Skin epidermis (tissue), 12 donors: ENCODE data around the gene HPS1.

Experiments used
- H3K27ac ChIP-seq, 21 experiments: fragments of 200-600 bp; sonication (generic) in 11 of 21; one replicate each; pipeline ENCODE4 v1.5.0; 2020; ENCODE audit warnings: mild to moderate bottlenecking in 3 of 21, inconsistent platforms in 2 of 21, moderate library complexity in 2 of 21
- H3K4me3 ChIP-seq, 7 experiments: fragments of 200-600 bp; sonication (generic) in 2 of 7; one replicate each; pipeline ENCODE4 v1.5.0; 2020; ENCODE audit warnings: inconsistent platforms in 2 of 7, mild to moderate bottlenecking in 2 of 7, moderate library complexity in 1 of 7

The HPS1 gene

GRCh38 chr10:98417481-98417959 lies 29.2 kb downstream of the HPS1 start:
- H3K27ac ChIP-seq, result no peak overlapping the region
- no peak overlapping the region for H3K4me3 ChIP-seq

DNA sequence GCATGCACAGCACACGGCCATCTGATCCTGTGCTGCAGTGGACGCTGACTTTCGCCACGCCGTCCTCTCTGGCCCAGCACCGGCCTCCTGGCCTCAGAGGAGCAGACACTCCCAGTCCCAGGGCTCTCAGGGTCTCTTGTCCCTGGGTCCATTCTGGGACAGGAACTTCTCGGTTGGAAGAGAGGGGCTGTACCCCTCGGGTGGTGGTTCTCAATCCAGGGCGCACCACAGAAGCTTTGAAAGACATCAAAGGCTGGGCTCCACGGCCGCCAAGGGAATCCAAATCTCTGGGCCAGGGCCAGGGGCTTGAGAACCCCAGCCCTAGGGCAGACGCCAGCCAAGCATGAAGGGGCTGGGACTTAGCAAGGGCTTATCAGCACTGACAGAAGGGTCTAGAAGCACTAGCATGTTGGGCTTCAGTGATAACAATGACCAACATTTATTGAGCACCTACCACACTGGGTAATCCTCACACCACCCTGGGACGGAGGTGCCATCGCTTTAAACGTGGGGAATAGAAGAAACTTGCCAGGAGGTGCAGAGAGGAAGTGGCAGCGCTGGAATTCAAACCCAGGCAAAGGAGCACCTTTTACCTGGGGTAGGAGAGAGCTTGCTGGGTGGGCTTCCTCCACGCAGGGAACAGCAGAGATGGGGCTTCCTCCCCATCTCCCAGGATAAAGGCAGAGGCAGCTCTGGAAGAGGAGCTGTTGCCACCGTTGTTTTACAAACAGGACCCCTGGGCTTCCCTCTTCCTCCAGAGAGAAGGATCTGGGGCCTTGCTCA lies 29.9 kb downstream of the HPS1 start:
- H3K4me3 ChIP-seq, result no peak overlapping the region
- no peak overlapping the region for H3K27ac ChIP-seq

- Histone ChIP-seq H3K27ac (peak overlapping the region in 11 of 21 experiments; percentile 23 to 89 (median 76)), H3K4me3 (no peak overlapping the region)
Observed at GRCh38 chr10:98415731-98416119, 31.0 kb downstream of the HPS1 start.

DNA sequence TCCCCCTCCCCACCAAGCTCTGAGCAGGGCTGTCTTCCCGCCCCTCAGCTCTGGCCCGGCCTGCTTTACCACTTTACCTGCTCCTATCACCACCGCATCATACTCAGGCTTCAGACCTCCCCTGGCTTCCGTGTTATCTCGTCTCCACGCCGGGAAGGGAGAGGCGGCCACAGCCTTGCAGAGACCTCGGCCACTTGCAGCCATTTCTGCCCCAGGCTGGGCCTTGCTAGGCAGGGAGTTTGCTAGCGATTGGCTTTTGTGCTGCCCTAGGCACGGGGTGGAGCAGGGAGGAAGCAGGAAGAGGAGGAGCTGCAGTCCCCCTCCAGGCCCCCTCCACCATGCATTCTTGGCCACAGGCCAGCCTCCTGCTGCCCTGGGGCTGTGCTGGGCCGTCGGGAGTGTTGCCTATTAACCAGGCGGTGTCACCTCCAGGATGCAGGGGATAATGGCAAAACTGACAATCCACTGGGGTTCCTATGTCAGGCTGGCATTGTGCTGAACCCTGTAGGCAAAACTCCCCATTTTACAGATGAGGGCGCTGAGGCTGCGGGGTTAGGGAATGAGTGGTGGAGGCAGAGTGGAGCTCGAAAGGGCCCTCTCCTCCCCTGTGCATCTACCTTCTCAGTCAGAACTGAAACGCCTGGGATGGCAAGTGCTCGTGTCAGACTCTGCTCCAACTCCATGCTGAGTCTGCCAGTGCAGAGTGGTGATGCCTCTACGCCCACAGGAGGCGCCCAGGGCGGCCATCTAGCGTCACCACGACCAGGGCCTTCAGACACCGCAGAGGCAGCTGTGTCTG lies 31.6 kb downstream of the HPS1 start, which contains the start of gene PYROXD2:
Gene PYROXD2, minus strand, starts transcription at position 251 of the 799 bp plus-strand sequence. Its CDS starts 47 bp downstream, at position 204.
- Histone ChIP-seq H3K27ac (peak within 1 kb of the TSS; percentile 43 to 89 (median 70)), H3K4me3 (peak within 1 kb of the TSS; percentile 16 to 48 (median 38))

DNA sequence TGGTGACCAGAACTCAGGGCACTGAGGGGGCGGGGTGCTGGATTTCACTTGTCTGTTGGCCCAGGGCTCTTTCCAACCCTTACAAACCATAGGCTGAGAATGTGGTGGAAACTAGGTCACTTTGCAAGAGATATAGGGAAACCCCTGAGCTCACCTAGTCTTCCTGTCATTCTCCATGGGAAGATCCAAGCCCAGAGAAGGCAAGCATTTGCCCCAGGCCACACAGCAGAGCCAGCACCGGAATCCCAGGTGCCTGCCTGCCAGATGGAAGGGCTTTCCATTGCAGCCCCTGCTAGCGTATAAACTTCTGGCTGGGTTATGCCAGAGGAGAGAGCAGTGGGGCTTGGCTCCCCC lies 32.2 kb downstream of the HPS1 start:
- Histone ChIP-seq H3K4me3 (peak overlapping the region; percentile 16 to 48 (median 38)), H3K27ac (peak overlapping the region; percentile 23 to 89 (median 70))

- no peak overlapping the region for H3K27ac ChIP-seq
- H3K4me3 ChIP-seq, result no peak overlapping the region
Observed at GRCh38 chr10:98411768-98412167, 35.0 kb downstream of the HPS1 start.

DNA sequence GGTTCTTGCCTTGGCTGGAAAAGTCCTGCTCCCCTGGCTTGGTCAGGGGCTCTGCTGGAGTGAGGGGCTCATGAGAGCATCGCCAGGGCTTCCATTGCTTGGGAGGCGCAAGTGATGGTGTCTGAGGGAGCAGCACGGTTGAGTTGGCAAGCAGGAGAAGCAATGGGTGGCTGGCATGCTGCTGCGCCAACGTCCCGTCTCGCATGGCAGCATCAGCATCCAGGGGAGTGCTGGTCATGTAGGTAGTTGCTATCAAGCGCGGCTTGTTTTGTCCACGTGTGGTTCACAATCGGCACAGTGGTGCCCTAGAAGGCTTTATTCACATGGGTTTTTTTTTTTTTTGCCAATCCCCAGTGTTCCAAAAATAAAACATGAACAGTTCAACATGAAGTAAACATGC lies 35.6 kb downstream of the HPS1 start:
- Histone ChIP-seq H3K27ac (no peak overlapping the region), H3K4me3 (no peak overlapping the region)

DNA sequence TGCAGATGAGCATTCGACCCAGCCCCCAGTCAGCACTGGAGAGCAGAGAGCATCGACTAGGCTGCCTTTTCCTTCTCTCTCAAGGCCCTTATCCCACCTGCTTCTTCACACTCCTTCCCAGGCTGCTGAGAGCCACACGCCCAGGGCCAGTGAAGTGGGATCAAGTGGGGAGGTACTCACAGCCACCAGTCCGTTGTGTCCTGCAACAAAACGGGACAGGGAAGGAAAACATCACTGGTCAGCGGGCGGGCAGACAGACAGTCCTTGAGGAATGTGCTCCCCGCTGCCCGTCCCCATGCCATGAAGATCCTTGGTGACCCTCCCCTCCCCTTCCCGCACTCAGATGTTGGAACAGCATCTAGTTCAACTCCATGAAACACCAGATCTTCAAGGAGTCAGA lies 36.0 kb downstream of the HPS1 start:
- H3K4me3 ChIP-seq, result no peak overlapping the region
- no peak overlapping the region for H3K27ac ChIP-seq

GRCh38 chr10:98410135-98410743 lies 36.5 kb downstream of the HPS1 start:
- Histone ChIP-seq H3K27ac (no peak overlapping the region), H3K4me3 (no peak overlapping the region)

DNA sequence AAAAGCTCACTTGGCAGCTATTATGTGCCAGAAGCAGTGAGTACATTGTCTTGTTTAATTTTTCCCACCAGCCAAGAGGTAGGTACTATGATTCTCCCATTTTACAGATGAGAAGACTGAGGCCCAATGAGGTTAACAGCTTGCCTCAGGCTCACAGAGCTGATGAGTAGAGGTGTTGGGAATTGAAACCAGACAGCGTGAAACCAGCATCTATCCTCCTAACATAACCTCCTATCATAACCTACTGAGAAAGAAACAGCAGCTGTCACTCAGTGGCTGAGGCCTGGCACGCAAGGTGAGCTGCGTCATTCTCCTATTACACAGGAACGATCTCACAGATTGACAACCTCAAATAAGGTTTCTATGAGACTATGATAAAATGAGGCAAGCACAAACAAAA lies 37.9 kb downstream of the HPS1 start:
- Histone ChIP-seq H3K27ac (no peak overlapping the region), H3K4me3 (no peak overlapping the region)

DNA sequence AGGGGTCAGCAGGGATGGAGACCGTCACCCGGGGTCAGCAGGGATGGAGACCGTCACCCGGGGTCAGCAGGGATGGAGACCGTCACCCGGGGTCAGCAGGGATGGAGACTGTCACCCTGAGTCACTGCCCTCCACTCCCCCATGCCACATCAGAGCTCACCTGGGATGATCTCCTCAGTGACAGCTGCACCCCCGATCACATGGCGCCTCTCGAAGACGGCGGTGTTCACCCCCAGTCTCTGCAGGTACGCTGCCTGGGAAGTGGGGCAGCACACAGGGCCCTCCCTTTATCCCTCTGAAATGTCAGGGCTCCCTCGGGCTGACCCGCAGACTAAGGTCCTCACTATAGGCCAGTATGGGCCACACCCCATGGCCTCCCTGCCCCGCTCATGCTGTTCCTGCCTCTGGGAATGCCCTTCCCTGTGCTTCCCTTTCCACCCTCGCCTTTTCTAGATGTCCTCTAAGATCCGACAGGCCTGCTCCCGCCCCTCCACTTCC lies 38.9 kb downstream of the HPS1 start:
- Histone ChIP-seq H3K4me3 (no peak overlapping the region), H3K27ac (no peak overlapping the region)

GRCh38 chr10:98407017-98407743 lies 39.6 kb downstream of the HPS1 start:
- Histone ChIP-seq H3K4me3 (no peak overlapping the region), H3K27ac (no peak overlapping the region)

DNA sequence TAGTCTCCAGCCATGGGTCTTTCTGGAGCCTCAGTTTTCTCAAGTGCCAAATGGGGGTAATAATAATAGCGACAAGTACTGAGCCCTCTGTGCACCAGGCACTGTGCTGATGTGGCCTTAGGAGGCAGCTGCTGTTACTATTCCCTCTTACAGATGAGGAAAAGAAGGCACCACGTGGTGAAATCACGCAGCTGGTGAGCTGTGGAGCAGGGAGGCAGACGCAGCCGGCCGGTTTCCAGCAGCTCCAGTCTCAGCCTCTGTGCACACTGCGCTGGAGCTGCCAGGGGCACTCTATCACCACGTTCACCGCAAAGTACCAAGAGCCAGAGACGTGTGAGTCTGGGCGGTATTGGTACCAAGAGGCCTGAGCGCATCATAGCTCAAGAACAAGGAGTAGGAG lies 41.3 kb downstream of the HPS1 start:
- peak overlapping the region in 1 of 21 experiments; percentile 50 for H3K27ac ChIP-seq

GRCh38 chr10:98404571-98405359 lies 42.0 kb downstream of the HPS1 start:
- H3K4me3 ChIP-seq, result no peak overlapping the region
- peak overlapping the region in 2 of 21 experiments; percentile 32 to 50 for H3K27ac ChIP-seq

More for the DNA sequence above, 41.3 kb downstream of the HPS1 start:
- no peak overlapping the region for H3K4me3 ChIP-seq

- H3K4me3 ChIP-seq, result no peak overlapping the region
- peak overlapping the region in 1 of 21 experiments; percentile 50 for H3K27ac ChIP-seq
Observed at GRCh38 chr10:98403812-98404504, 42.8 kb downstream of the HPS1 start.

DNA sequence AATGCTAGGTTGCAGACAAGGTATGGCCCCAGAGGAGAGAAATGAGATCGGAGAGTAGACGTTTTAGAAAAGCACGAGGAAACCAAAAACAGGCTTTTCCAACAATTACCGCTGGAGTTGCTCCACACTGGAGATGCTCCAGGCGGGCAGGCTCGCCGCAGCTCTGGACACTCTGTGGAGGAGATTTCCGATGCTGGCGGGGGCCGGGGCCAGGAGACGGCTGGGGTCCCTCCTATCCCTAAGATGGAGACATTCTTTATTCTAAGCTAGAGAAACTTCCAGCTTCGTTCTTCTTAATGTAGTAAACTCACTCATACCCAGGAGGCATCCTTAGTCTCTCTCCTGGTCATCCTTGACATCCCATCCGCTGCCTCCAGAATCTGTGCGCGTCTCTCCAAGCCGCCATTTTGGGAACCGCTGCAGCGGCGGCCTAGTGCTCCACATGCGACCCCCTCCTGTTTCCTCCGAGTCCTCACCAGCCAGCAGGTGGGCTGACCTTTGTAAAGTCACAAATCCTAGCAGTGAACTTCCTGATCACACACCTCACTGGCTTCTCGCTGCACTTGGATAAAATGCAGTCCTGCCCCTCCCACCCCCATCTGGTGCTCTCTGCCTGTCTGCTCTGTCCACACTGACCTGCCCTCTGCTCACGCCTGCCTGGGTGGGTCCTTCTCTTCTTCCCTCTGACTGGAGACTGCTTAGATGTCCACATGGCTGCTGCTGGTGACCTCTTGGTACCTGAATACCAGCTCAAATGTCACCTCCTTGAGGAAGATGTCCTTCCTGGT lies 43.6 kb downstream of the HPS1 start:
- H3K4me3 ChIP-seq, result no peak overlapping the region

GRCh38 chr10:98402478-98402877 lies 44.3 kb downstream of the HPS1 start:
- no peak overlapping the region for H3K27ac ChIP-seq
- H3K4me3 ChIP-seq, result no peak overlapping the region

More for the DNA sequence above, 43.6 kb downstream of the HPS1 start:
- H3K27ac ChIP-seq, result peak overlapping the region in 1 of 21 experiments; percentile 50
